Chondrocyte (in vitro differentiated cells): ENCODE measurements around the gene CALCR. TPM values are rescaled to one million over a fixed set of nuclear protein-coding genes. Genes with fewer than 3 reads are reported as not detected.
A peak's percentile ranks its signal among the peaks of the same experiment; 100 is the strongest.

Experiments used
- DNase-seq: peaks from one replicate; pipeline ENCODE4 v3.0.0; 2021; ENCODE audit warnings: mixed read lengths, low spot score
- H3K27ac Mint-ChIP-seq: one replicate; pipeline ENCODE4 v1.8.0; 2021; ENCODE audit warnings: mild to moderate bottlenecking, moderate library complexity, mixed read lengths; ENCODE audit not compliant: unreplicated experiment
- H3K27me3 Mint-ChIP-seq: 2 replicates; pipeline ENCODE4 v1.8.0; 2021; ENCODE audit warnings: low read depth, mixed read lengths
- H3K36me3 Mint-ChIP-seq: 2 replicates; pipeline ENCODE4 v1.8.0; 2021; ENCODE audit warnings: low read depth, mixed read lengths
- H3K4me1 Mint-ChIP-seq: 2 replicates; pipeline ENCODE4 v1.8.0; 2021; ENCODE audit warnings: low read depth, mild to moderate bottlenecking, mixed read lengths
- H3K4me3 Mint-ChIP-seq: one replicate; pipeline ENCODE4 v1.8.0; 2021; ENCODE audit warnings: mild to moderate bottlenecking, moderate library complexity, mixed read lengths; ENCODE audit not compliant: unreplicated experiment
- H3K9me3 Mint-ChIP-seq: 2 replicates; pipeline ENCODE4 v1.8.0; 2021; ENCODE audit warnings: low read depth, mixed read lengths
- CTCF ChIP-seq: fragments of 200-600 bp; sonication (generic); IDR thresholded peaks from 2 replicates; pipeline ENCODE4 v1.5.0; 2021; ENCODE audit warnings: antibody characterized with exemption, mild to moderate bottlenecking, moderate library complexity
- total RNA-seq: library from RNA; stranded (reverse); gene quantifications from 3 replicates; pipeline ENCODE4 v1.2.1, GENCODE V29; 2021

The CALCR gene
- total RNA-seq, 1 donor from 2014 or later, result 0.20 TPM

- H3K4me3 Mint-ChIP-seq, result no peak overlapping the region
- H3K27ac Mint-ChIP-seq, result no peak overlapping the region
- no peaks in the 10 kb centered on the region for H3K9me3 Mint-ChIP-seq
- H3K36me3 Mint-ChIP-seq, result no peaks in the 10 kb centered on the region
- no peak for TF ChIP-seq CTCF
- DNase-seq, result no peak
- no peaks in the 10 kb centered on the region for H3K4me1 Mint-ChIP-seq
- no peaks in the 10 kb centered on the region for H3K27me3 Mint-ChIP-seq
Observed at GRCh38 chr7:93463764-93464163, 110.8 kb downstream of the CALCR start.

DNA sequence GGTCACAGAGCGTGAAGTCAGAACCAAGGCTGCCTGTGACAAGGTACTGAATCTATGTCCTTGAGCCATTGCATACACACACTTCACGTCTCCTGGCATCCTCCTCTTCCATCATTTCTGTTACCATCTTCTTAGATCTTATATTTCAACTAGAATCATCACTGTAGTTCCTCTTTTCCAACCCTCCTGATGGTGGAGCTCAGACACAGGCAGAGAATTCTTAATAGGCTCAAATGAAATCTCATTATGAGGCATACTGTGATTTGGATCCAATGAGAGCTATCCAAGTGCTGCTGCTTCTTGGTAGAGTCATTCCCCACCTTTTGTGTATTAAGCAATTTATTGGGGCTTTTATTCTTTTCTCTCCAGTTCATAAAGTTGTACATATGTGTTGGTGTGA lies 113.2 kb downstream of the CALCR start:
- DNase-seq, result no peak
- H3K36me3 Mint-ChIP-seq, result no peaks in the 10 kb centered on the region
- no peaks in the 10 kb centered on the region for H3K9me3 Mint-ChIP-seq
- TF ChIP-seq CTCF, result peak; percentile 49
- H3K27me3 Mint-ChIP-seq, result no peaks in the 10 kb centered on the region
- no peak overlapping the region for H3K27ac Mint-ChIP-seq
- H3K4me3 Mint-ChIP-seq, result no peak overlapping the region
- H3K4me1 Mint-ChIP-seq, result no peaks in the 10 kb centered on the region

DNA sequence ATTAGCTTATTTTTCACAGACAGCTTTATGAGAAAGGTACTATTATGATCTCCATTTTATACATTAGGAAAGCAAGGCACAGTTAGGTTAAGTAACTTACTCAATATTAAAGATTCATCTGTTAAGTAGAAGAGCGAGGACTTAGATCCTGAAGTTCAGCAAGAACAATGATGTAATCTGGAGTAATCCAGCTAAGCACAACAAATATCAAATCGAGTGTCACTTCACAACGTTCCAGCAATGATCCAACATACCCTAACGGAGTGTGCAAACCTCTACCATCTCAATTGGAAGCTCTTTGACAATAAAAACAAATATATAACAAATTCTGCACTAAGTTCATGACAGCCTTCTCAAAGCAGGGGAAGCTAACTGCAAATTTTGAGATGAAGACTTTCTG lies 121.3 kb downstream of the CALCR start:
- no peak for TF ChIP-seq CTCF
- Mint-ChIP-seq H3K4me1 (no peaks in the 10 kb centered on the region), H3K27me3 (peaks cover 25% of the 10 kb centered on the region), H3K27ac (no peak overlapping the region), H3K9me3 (no peaks in the 10 kb centered on the region), H3K4me3 (no peak overlapping the region), H3K36me3 (no peaks in the 10 kb centered on the region)
- DNase-seq, result no peak

GRCh38 chr7:93448176-93448575 lies 126.3 kb downstream of the CALCR start:
- H3K9me3 Mint-ChIP-seq, result no peaks in the 10 kb centered on the region
- no peak for TF ChIP-seq CTCF
- H3K4me1 Mint-ChIP-seq, result no peaks in the 10 kb centered on the region
- H3K36me3 Mint-ChIP-seq, result no peaks in the 10 kb centered on the region
- H3K27ac Mint-ChIP-seq, result no peak overlapping the region
- no peak overlapping the region for H3K4me3 Mint-ChIP-seq
- no peak for DNase-seq
- H3K27me3 Mint-ChIP-seq, result peaks cover 24% of the 10 kb centered on the region

DNA sequence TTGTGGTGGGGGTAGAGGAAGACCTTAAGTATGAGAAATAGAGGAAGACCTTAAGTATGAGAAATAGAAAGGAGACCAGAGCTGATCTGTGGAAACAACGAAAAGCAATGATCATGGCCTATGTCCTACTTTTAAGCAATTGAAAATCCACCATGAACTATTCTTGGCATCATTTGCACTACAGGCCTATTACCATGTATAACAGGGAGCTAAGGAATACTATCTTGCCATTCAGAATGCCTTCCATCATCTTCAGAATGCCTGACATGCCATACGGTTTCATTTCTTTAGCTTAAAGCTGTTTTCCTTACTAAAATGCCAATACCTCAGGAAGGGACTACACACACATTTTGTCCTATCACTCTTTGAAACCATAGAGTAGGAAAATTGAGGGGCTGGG lies 127.0 kb downstream of the CALCR start:
- no peak overlapping the region for H3K27ac Mint-ChIP-seq
- peaks cover 23% of the 10 kb centered on the region for H3K27me3 Mint-ChIP-seq
- H3K4me3 Mint-ChIP-seq, result no peak overlapping the region
- no peak for DNase-seq
- no peak for TF ChIP-seq CTCF
- H3K9me3 Mint-ChIP-seq, result no peaks in the 10 kb centered on the region
- H3K4me1 Mint-ChIP-seq, result no peaks in the 10 kb centered on the region
- H3K36me3 Mint-ChIP-seq, result no peaks in the 10 kb centered on the region
